GM21576 (cell line): Measurements from ENCODE around the gene PCDHGA7.
"Not testable (repeated sequence)": the region's sequence is repeated elsewhere in the genome, so short reads cannot be mapped to it uniquely, and the experiment has no call there.

Experiments
- ATAC-seq: cut with Tn5 transposase; IDR thresholded peaks from one replicate; pipeline ENCODE4 v1.9.1; 2021; ENCODE audit warnings: mild to moderate bottlenecking, moderate library complexity; ENCODE audit not compliant: unreplicated experiment

Gene PCDHGA7

GRCh38 chr5:141422742-141423291, 40.3 kb downstream of the PCDHGA7 start:
- ATAC-seq: no peak

GRCh38 chr5:141427783-141428426, 45.4 kb downstream of the PCDHGA7 start:
- no peak for ATAC-seq

- ATAC-seq: peak; percentile 83
These were observed 48.0 kb downstream of the PCDHGA7 start, which contains the start of gene PCDHGA12 for GRCh38 chr5:141430332-141431113. Gene PCDHGA12 (plus strand): TSS chr5:141430507. CDS start chr5:141430760, 253 bp downstream.

- ATAC-seq: peak; percentile 44
These were observed 48.7 kb downstream of the PCDHGA7 start for GRCh38 chr5:141431286-141431685.

- not testable (repeated sequence) for ATAC-seq
These were observed 49.8 kb downstream of the PCDHGA7 start for GRCh38 chr5:141432308-141432707.

- ATAC-seq: not testable (repeated sequence)
These were observed 50.2 kb downstream of the PCDHGA7 start for GRCh38 chr5:141432726-141433125.

- ATAC-seq: no peak
These were observed 51.5 kb downstream of the PCDHGA7 start for GRCh38 chr5:141434006-141434405.
